CD4-positive, alpha-beta T cell (primary cell): ENCODE measurements around the gene ANKRD39. TPM values are rescaled to one million over a fixed set of nuclear protein-coding genes. Genes with fewer than 3 reads are reported as not detected.

ENCODE experiments used
- ATAC-seq: fragments of 200-7000 bp; cut with Tn5 transposase; one replicate; pipeline ENCODE4 v1.10.0; 2022; ENCODE audit warnings: mild to moderate bottlenecking; ENCODE audit not compliant: poor library complexity
- CTCF ChIA-PET: fragments of 350-600 bp; sonication (Branson Sonifier 250); formaldehyde crosslinking; loops from one replicate; lab custom pipeline; 2021; ENCODE audit warnings: antibody characterized with exemption, inconsistent platforms; lab: Charles Lee
- POLR2A ChIA-PET: fragments of 350-600 bp; sonication (Branson Sonifier 250); formaldehyde crosslinking; loops from one replicate; lab custom pipeline; 2021; ENCODE audit warnings: antibody characterized with exemption, inconsistent platforms; lab: Charles Lee
- DNase-seq, 14 experiments: peaks; one replicate each; pipeline ENCODE4 v3.0.0-alpha.2; 2013 to 2020; ENCODE audit warnings: mixed read lengths in 2 of 14
- H3K27ac ChIP-seq, 2 donors: one replicate each; pipeline versions ENCODE4 v1.5.1 to v1.7.0; 2013; ENCODE audit warnings: low read length in 2 of 2, low read depth in 1 of 2, mild to moderate bottlenecking in 1 of 2
- H3K27me3 ChIP-seq, 2 experiments: 1 replicate in 1 of 2; 2 replicates in 1 of 2; pipeline versions ENCODE4 v1.6.1 to v1.7.0; 2013; ENCODE audit warnings: low read length in 2 of 2, control low read depth in 1 of 2, mild to moderate bottlenecking in 1 of 2, moderate library complexity in 1 of 2; ENCODE audit not compliant: insufficient read depth in 2 of 2, control insufficient read depth in 1 of 2
- H3K36me3 ChIP-seq: one replicate; pipeline ENCODE4 v1.6.1; 2013; ENCODE audit warnings: low read length, control low read depth; ENCODE audit not compliant: insufficient read depth
- H3K4me1 ChIP-seq: one replicate; pipeline ENCODE4 v1.6.1; 2013; ENCODE audit warnings: low read length, control low read depth; ENCODE audit not compliant: insufficient read depth
- H3K4me3 ChIP-seq: one replicate; pipeline ENCODE4 v1.5.1; 2013; ENCODE audit warnings: mild to moderate bottlenecking, low read length, moderate library complexity
- H3K9me3 ChIP-seq, 2 experiments: 1 replicate in 1 of 2; 2 replicates in 1 of 2; pipeline versions ENCODE4 v1.6.1 to v1.7.0; 2013; ENCODE audit warnings: low read length in 2 of 2, mild to moderate bottlenecking in 2 of 2, control low read depth in 1 of 2, moderate library complexity in 1 of 2; ENCODE audit not compliant: control insufficient read depth in 1 of 2, insufficient read depth in 1 of 2
- H3K27ac Mint-ChIP-seq: one replicate; pipeline ENCODE4 v1.8.0; 2020; ENCODE audit warnings: mixed read lengths
- H3K27me3 Mint-ChIP-seq: one replicate; pipeline ENCODE4 v1.8.0; 2021; ENCODE audit warnings: mixed read lengths
- H3K36me3 Mint-ChIP-seq: one replicate; pipeline ENCODE4 v1.8.0; 2021; ENCODE audit warnings: low read depth, mixed read lengths
- H3K4me1 Mint-ChIP-seq: one replicate; pipeline ENCODE4 v1.8.0; 2021; ENCODE audit warnings: low read depth, mixed read lengths
- H3K4me3 Mint-ChIP-seq: one replicate; pipeline ENCODE4 v1.8.0; 2020; ENCODE audit warnings: mild to moderate bottlenecking, mixed read lengths
- H3K9me3 Mint-ChIP-seq: one replicate; pipeline ENCODE4 v1.8.0; 2020; ENCODE audit warnings: mixed read lengths
- CTCF ChIP-seq: fragments of 200-600 bp; IDR thresholded peaks from one replicate; pipeline ENCODE4 v1.8.0; 2022; ENCODE audit warnings: antibody characterized with exemption, mild to moderate bottlenecking
- intact Hi-C, 2 experiments: fragments of 100-400 bp; cut with DNase I in 1 of 2; cut with micrococcal nuclease in 1 of 2; formaldehyde crosslinking; loops; one replicate each; pipeline versions ENCODE4 v1.15.1 to v1.9.0; 2023 to 2025; cut with DNase I, micrococcal nuclease
- total RNA-seq, 174 experiments: library from RNA in 2 of 174; stranded (reverse) in 2 of 174; gene quantifications; one replicate each; pipeline ENCODE4 v1.2.3 and lab custom pipeline; 2021 to 2026

Gene ANKRD39
- total RNA-seq, 2 experiments from 2014 or later: 17.2 to 18.3 TPM

- ChIA-PET CTCF (interaction anchor here (0.6 to 3.9 kb wide), 7 partner anchors 11 to 234 kb away, joined by 3 to 47 read pairs (median 5); partner anchors contain the start of gene ANKRD39), POLR2A (interaction anchor here (0.6 to 3.4 kb wide), 17 partner anchors 8 to 244 kb away, joined by 3 to 44 read pairs (median 5); partner anchors contain the start of genes ANKRD36, ANKRD39 and CNNM3)
- Mint-ChIP-seq H3K27ac (peak overlapping the region; percentile 85), H3K4me1 (peaks cover 49% of the 10 kb centered on the region), H3K4me3 (peak overlapping the region; percentile 92), H3K36me3 (peaks cover 45% of the 10 kb centered on the region), H3K9me3 (no peaks in the 10 kb centered on the region), H3K27me3 (no peaks in the 10 kb centered on the region)
- DNase-seq (peak; percentile 25 to 78 (median 55)), ATAC-seq (peak; percentile 24)
- H3K36me3 ChIP-seq: peaks cover 38% of the 10 kb centered on the region
- H3K9me3 ChIP-seq: no peaks in the 10 kb centered on the region
- H3K27ac ChIP-seq: peak overlapping the region; percentile 66 to 69
- peak overlapping the region; percentile 80 for H3K4me3 ChIP-seq
- peaks cover 55% of the 10 kb centered on the region for H3K4me1 ChIP-seq
- no peaks in the 10 kb centered on the region for H3K27me3 ChIP-seq
- TF ChIP-seq CTCF: peak; percentile 72
- intact Hi-C loops: loop anchor here in 1 of 2 experiments (2.0 kb wide), 1 partner anchor 80 kb away; no protein-coding TSS in a partner anchor
Measured at GRCh38 chr2:96868555-96869280, 10.9 kb upstream of the ANKRD39 start.

- peak overlapping the region; percentile 80 for H3K4me3 ChIP-seq
- peak overlapping the region; percentile 66 to 69 for H3K27ac ChIP-seq
- Mint-ChIP-seq H3K36me3 (peaks cover 51% of the 10 kb centered on the region), H3K4me1 (peaks cover 49% of the 10 kb centered on the region), H3K27ac (peak overlapping the region; percentile 85), H3K9me3 (no peaks in the 10 kb centered on the region), H3K4me3 (peak overlapping the region; percentile 92), H3K27me3 (no peaks in the 10 kb centered on the region)
- intact Hi-C loops: loop anchor here in 1 of 2 experiments (2.0 kb wide), 1 partner anchor 81 kb away; no protein-coding TSS in a partner anchor
- ATAC-seq (peak; percentile 1), DNase-seq (peak in 4 of 14 experiments; percentile 18 to 71 (median 46))
- H3K9me3 ChIP-seq: no peaks in the 10 kb centered on the region
- no peaks in the 10 kb centered on the region for H3K27me3 ChIP-seq
- POLR2A ChIA-PET: interaction anchor here (0.8 to 3.4 kb wide), 15 partner anchors 8 to 245 kb away, joined by 3 to 44 read pairs (median 6); partner anchors contain the start of genes ANKRD36 and ANKRD39
- CTCF ChIA-PET: interaction anchor here (0.6 to 3.9 kb wide), 7 partner anchors 10 to 233 kb away, joined by 3 to 47 read pairs (median 5); partner anchors contain the start of gene ANKRD39
- peaks cover 49% of the 10 kb centered on the region for H3K4me1 ChIP-seq
- peaks cover 46% of the 10 kb centered on the region for H3K36me3 ChIP-seq
- no peak for TF ChIP-seq CTCF
Measured at GRCh38 chr2:96867756-96868554, 10.1 kb upstream of the ANKRD39 start.
